ENCODE measurements around the gene BIN2. TPM values are rescaled to one million over a fixed set of nuclear protein-coding genes. Genes with fewer than 3 reads are reported as not detected.
"Not testable (repeated sequence)": the region's sequence is repeated elsewhere in the genome, so short reads cannot be mapped to it uniquely, and the experiment has no call there.

The BIN2 gene
- total RNA-seq, 3 donors from 2014 or later = 2.3 to 7.6 (median 6.2) TPM

GRCh38 chr12:51293696-51294095 lies 30.3 kb downstream of the BIN2 start:
- intact Hi-C loops (cut with DNase I; ENCODE audit: low total_unique reads) = no loop called here
- no peak for DNase-seq (ENCODE audit: low spot score in 2 of 2)
- no peak overlapping the region for H3K4me3 ChIP-seq

GRCh38 chr12:51291603-51292513 lies 32.1 kb downstream of the BIN2 start:
- H3K27ac ChIP-seq; H3K36me3 ChIP-seq; H3K4me1 ChIP-seq; DNase-seq (ENCODE audit: low spot score in 2 of 2); H3K9me3 ChIP-seq; H3K4me3 ChIP-seq; H3K27me3 ChIP-seq; intact Hi-C loops (cut with DNase I; ENCODE audit: low total_unique reads): not testable (repeated sequence)

More at GRCh38 chr12:51293696-51294095, 30.3 kb downstream of the BIN2 start:
- H3K27me3 ChIP-seq = no peaks in the 10 kb centered on the region
- no peaks in the 10 kb centered on the region for H3K36me3 ChIP-seq
- no peak for TF ChIP-seq POLR2AphosphoS5 (IDR thresholded peaks at IDR 0.05)
- TF ChIP-seq, protein P1, sequence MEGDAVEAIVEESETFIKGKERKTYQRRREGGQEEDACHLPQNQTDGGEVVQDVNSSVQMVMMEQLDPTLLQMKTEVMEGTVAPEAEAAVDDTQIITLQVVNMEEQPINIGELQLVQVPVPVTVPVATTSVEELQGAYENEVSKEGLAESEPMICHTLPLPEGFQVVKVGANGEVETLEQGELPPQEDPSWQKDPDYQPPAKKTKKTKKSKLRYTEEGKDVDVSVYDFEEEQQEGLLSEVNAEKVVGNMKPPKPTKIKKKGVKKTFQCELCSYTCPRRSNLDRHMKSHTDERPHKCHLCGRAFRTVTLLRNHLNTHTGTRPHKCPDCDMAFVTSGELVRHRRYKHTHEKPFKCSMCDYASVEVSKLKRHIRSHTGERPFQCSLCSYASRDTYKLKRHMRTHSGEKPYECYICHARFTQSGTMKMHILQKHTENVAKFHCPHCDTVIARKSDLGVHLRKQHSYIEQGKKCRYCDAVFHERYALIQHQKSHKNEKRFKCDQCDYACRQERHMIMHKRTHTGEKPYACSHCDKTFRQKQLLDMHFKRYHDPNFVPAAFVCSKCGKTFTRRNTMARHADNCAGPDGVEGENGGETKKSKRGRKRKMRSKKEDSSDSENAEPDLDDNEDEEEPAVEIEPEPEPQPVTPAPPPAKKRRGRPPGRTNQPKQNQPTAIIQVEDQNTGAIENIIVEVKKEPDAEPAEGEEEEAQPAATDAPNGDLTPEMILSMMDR (IDR thresholded peaks at IDR 0.05) = no peak
- TF ChIP-seq POLR2A (IDR thresholded peaks at IDR 0.05) = no peak
- no peaks in the 10 kb centered on the region for H3K9me3 ChIP-seq
- H3K4me1 ChIP-seq = no peaks in the 10 kb centered on the region
- no peak overlapping the region for H3K27ac ChIP-seq

- no peaks in the 10 kb centered on the region for H3K4me1 ChIP-seq
- intact Hi-C loops (cut with DNase I; ENCODE audit: low total_unique reads) = no loop called here
- no peak overlapping the region for H3K4me3 ChIP-seq
- no peak for DNase-seq (ENCODE audit: low spot score in 2 of 2)
- H3K36me3 ChIP-seq = no peaks in the 10 kb centered on the region
- TF ChIP-seq, protein P1 (IDR thresholded peaks at IDR 0.05) = no peak
- TF ChIP-seq POLR2A (IDR thresholded peaks at IDR 0.05) = no peak
- no peak for TF ChIP-seq POLR2AphosphoS5 (IDR thresholded peaks at IDR 0.05)
- no peaks in the 10 kb centered on the region for H3K27me3 ChIP-seq
- no peaks in the 10 kb centered on the region for H3K9me3 ChIP-seq
- H3K27ac ChIP-seq = no peak overlapping the region
Measured at GRCh38 chr12:51285843-51286242, 38.1 kb downstream of the BIN2 start.

DNA sequence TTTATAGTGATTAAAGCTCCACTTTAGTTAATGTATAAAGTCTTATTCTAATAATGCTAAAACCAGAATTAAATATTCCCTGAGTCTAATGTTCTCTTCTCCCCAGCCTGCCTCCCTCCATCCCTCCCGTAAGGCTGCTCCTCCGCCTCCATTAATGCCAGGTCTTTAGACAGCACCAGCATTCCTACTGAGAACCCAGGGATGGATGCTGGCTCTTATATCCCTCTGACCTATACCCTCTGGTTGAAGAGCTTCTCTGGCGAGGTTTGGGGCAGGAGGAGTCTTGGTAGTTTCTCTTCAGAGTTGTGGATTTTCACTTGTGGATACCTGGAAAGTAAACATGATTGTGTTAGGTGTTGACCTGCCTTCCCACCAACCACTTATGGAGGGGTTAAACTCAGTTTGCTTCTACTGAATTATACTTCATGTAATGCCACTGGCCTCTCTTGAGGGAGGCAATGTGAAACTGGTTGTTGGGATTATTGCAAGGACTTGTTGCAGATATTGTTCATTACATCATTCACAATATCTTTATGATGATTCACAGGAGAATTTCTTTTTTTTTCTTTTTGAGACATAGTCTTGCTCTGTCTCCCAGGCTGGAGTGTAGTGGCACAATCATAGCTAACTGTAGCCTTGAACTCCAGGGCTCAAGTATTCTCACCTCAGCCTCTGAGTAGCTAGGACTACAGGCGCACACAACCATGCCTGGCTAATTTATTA lies 42.6 kb downstream of the BIN2 start:
- H3K27ac ChIP-seq = no peak overlapping the region
- no peaks in the 10 kb centered on the region for H3K9me3 ChIP-seq
- no peaks in the 10 kb centered on the region for H3K4me1 ChIP-seq
- H3K27me3 ChIP-seq = no peaks in the 10 kb centered on the region
- intact Hi-C loops (cut with DNase I; ENCODE audit: low total_unique reads) = no loop called here
- no peak for TF ChIP-seq POLR2AphosphoS5 (IDR thresholded peaks at IDR 0.05)
- TF ChIP-seq, protein P1 (IDR thresholded peaks at IDR 0.05) = no peak
- TF ChIP-seq POLR2A (IDR thresholded peaks at IDR 0.05) = no peak
- no peak for DNase-seq (ENCODE audit: low spot score in 2 of 2)
- no peaks in the 10 kb centered on the region for H3K36me3 ChIP-seq
- H3K4me3 ChIP-seq = no peak overlapping the region

- H3K36me3 ChIP-seq = no peaks in the 10 kb centered on the region
- intact Hi-C loops (cut with DNase I; ENCODE audit: low total_unique reads) = no loop called here
- no peaks in the 10 kb centered on the region for H3K27me3 ChIP-seq
- H3K4me3 ChIP-seq = no peak overlapping the region
- TF ChIP-seq POLR2AphosphoS5 (IDR thresholded peaks at IDR 0.05) (no peak), POLR2A (IDR thresholded peaks at IDR 0.05) (no peak)
- TF ChIP-seq, protein P1 (IDR thresholded peaks at IDR 0.05) = no peak
- no peak overlapping the region for H3K27ac ChIP-seq
- no peak for DNase-seq (ENCODE audit: low spot score in 2 of 2)
- H3K9me3 ChIP-seq = no peaks in the 10 kb centered on the region
- no peaks in the 10 kb centered on the region for H3K4me1 ChIP-seq
Measured at GRCh38 chr12:51275088-51275487, 48.9 kb downstream of the BIN2 start.

DNA sequence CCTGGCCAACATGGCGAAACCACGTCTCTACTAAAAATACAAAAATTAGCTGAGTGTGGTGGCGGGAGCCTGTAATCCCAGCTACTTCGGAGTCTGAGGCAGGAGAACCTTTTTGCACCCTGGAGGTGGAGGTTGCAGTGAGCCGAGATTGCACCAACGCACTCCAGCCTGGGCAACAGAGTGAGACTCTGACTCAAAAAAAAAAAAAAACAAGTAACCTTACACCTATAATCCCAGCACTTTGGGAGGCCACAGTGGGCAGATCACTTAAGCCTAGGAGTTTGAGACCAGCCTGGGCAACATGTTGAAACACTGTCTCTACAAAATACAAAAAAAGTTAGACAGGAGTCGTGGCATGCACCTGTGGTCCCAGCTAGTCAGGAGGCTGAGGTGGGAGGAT lies 51.2 kb downstream of the BIN2 start:
- H3K9me3 ChIP-seq; DNase-seq (ENCODE audit: low spot score in 2 of 2); H3K4me1 ChIP-seq; H3K27me3 ChIP-seq; H3K27ac ChIP-seq; H3K4me3 ChIP-seq; H3K36me3 ChIP-seq: not testable (repeated sequence)
- intact Hi-C loops (cut with DNase I; ENCODE audit: low total_unique reads) = loop anchor here (5.0 kb wide), 1 partner anchor 69 kb away; no protein-coding TSS in a partner anchor
